K562 treated with DMSO at 1 percent for 24 hours (cell line): ENCODE measurements around the gene CPPED1. TPM values are rescaled to one million over a fixed set of nuclear protein-coding genes. Genes with fewer than 3 reads are reported as not detected.

Experiments used
- total RNA-seq: library from RNA; unstranded; fragments of 300-600 nt; gene quantifications from 2 replicates; pipeline ENCODE4 v1.2.3, GENCODE V29; 2022; ENCODE audit warnings: low read depth; ENCODE audit not compliant: insufficient read depth

CPPED1 gene, protein sequence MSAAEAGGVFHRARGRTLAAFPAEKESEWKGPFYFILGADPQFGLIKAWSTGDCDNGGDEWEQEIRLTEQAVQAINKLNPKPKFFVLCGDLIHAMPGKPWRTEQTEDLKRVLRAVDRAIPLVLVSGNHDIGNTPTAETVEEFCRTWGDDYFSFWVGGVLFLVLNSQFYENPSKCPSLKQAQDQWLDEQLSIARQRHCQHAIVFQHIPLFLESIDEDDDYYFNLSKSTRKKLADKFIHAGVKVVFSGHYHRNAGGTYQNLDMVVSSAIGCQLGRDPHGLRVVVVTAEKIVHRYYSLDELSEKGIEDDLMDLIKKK
- 9.7 and 11.6 TPM in 2 replicates for total RNA-seq

DNA sequence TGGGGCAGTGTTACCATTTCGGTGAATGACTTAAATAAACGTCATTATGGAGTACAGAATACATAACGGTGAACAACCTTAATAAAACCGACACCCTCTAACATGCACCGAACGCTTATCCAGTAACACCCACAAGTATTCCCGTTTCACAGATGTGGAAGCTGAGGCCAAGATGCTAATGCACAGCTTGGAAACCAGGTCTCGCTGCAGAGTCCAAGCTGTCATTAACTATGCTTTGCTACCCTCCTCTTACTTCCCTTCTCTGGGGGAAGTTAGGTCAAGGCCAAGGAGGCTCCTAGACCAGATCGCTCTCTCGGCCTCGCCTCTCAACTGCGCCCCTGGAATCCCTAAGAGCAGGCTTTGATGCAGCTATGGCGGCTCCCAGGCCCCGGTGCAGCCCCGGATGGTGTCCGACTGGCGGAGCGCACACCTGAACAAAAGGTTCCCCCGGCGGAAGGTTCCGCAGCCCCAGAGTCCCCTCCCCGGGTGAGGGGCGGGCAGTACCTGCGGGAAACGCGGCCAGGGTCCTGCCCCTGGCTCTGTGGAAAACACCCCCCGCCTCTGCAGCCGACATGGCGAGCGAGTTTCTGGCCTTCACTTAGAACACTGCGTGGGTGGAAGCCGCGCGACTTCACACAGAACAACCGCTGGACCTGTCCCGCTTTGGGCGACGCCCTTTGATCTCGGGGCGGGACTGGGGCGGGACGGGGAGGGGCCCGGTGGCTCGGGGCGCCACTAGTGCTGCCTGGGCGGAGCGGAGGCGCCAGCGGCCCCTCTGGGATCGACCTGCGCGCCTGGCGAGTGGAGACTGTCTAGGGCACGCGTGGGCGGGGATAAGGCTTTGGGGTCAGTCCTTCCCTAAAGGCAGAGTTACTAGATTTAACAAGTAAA, at the start of gene CPPED1:
Gene CPPED1 (minus strand): TSS at position 685 of the 891 bp plus-strand sequence. CDS start 111 bp downstream, at position 574.

Other genes starting within 250 kb of the CPPED1 start
- not detected in 2 replicates for gene SHISA9, start 97.7 kb upstream of the CPPED1 start, total RNA-seq